ENCODE results near the gene ERVMER34-1.

ERVMER34-1 gene
- 0 reads per million in 4 donors for total RNA-seq

GRCh38 chr4:52750819-52751486, at the start of gene ERVMER34-1:
Gene ERVMER34-1 (minus strand): TSS chr4:52751425. CDS start chr4:52745520, 5,905 bp downstream.
- DNase-seq: no peak

- DNase-seq: no peak
Observed at GRCh38 chr4:52799813-52800212, 48.6 kb upstream of the ERVMER34-1 start.

GRCh38 chr4:52795533-52795932, 44.3 kb upstream of the ERVMER34-1 start:
- DNase-seq: no peak

- no peak for DNase-seq
Observed at GRCh38 chr4:52791936-52792335, 40.7 kb upstream of the ERVMER34-1 start.

GRCh38 chr4:52789774-52790173, 38.5 kb upstream of the ERVMER34-1 start:
- no peak for DNase-seq

GRCh38 chr4:52788806-52789205, 37.6 kb upstream of the ERVMER34-1 start:
- no peak for DNase-seq

- DNase-seq: no peak
Observed at GRCh38 chr4:52783069-52783468, 31.8 kb upstream of the ERVMER34-1 start.

GRCh38 chr4:52780617-52781354, 29.6 kb upstream of the ERVMER34-1 start:
- DNase-seq: no peak

GRCh38 chr4:52780206-52780605, 29.0 kb upstream of the ERVMER34-1 start:
- no peak for DNase-seq

- no peak for DNase-seq
Observed at GRCh38 chr4:52760256-52760655, 9.0 kb upstream of the ERVMER34-1 start.

- DNase-seq: no peak
Observed at GRCh38 chr4:52755426-52755825, 4.2 kb upstream of the ERVMER34-1 start.

- no peak for DNase-seq
Observed at GRCh38 chr4:52752936-52753335, 1.7 kb upstream of the ERVMER34-1 start.

GRCh38 chr4:52751487-52751911, 274 bp upstream of the ERVMER34-1 start:
- no peak for DNase-seq

- no peak for DNase-seq
Observed at GRCh38 chr4:52750213-52750612, 1.0 kb downstream of the ERVMER34-1 start.

- DNase-seq: no peak
Observed at GRCh38 chr4:52748432-52748831, 2.8 kb downstream of the ERVMER34-1 start.

- DNase-seq: no peak
Observed at GRCh38 chr4:52744588-52744987, 6.6 kb downstream of the ERVMER34-1 start.

- no peak for DNase-seq
Observed at GRCh38 chr4:52743444-52744019, 7.7 kb downstream of the ERVMER34-1 start.

GRCh38 chr4:52729586-52729985, 21.6 kb downstream of the ERVMER34-1 start:
- DNase-seq: no peak

- no peak for DNase-seq
Observed at GRCh38 chr4:52728691-52729240, 22.5 kb downstream of the ERVMER34-1 start.

- no peak for DNase-seq
Observed at GRCh38 chr4:52726826-52727580, 24.2 kb downstream of the ERVMER34-1 start.

GRCh38 chr4:52721968-52722815, 29.0 kb downstream of the ERVMER34-1 start:
- peak; percentile 75 to 97 (median 84) for DNase-seq

GRCh38 chr4:52718123-52718522, 33.1 kb downstream of the ERVMER34-1 start:
- DNase-seq: no peak

Data from T-helper 1 cell (primary cell).